Right renal cortex interstitium (tissue), 3 donors: ENCODE data around the gene ME2. TPM values are rescaled to one million over a fixed set of nuclear protein-coding genes. Genes with fewer than 3 reads are reported as not detected.
"Not testable (repeated sequence)": the region's sequence is repeated elsewhere in the genome, so short reads cannot be mapped to it uniquely, and the experiment has no call there.

Source experiments
- DNase-seq, 3 donors: peaks; one replicate each; pipeline ENCODE4 v3.0.0-alpha.2; 2013; ENCODE audit warnings: low read depth in 3 of 3, low spot score in 2 of 3
- polyA plus RNA-seq, 3 donors: library from polyadenylated mRNA; unstranded; fragments of 120-200 nt; gene quantifications; one replicate each; pipeline ENCODE4 v1.2.1, GENCODE V29; 2013; ENCODE audit not compliant: insufficient read length in 3 of 3

ME2 gene
- polyA plus RNA-seq, 3 donors, result 32.4 to 36.5 (median 35.8) TPM

- no peak for DNase-seq
Measured at GRCh38 chr18:50969448-50969847, 90.5 kb downstream of the ME2 start.

GRCh38 chr18:50970006-50970405 lies 91.1 kb downstream of the ME2 start:
- no peak for DNase-seq

GRCh38 chr18:50972404-50972803 lies 93.5 kb downstream of the ME2 start:
- DNase-seq, result not testable (repeated sequence)

- no peak for DNase-seq
Measured at GRCh38 chr18:50973367-50974126, 94.6 kb downstream of the ME2 start.

GRCh38 chr18:50977037-50977760 lies 98.3 kb downstream of the ME2 start:
- DNase-seq, result no peak

GRCh38 chr18:50981381-50981780 lies 102.5 kb downstream of the ME2 start:
- no peak for DNase-seq

- DNase-seq, result no peak
Measured at GRCh38 chr18:50982086-50982801, 103.3 kb downstream of the ME2 start.

- DNase-seq, result no peak
Measured at GRCh38 chr18:50982802-50983179, 103.9 kb downstream of the ME2 start.

GRCh38 chr18:50986360-50987087 lies 107.6 kb downstream of the ME2 start:
- no peak for DNase-seq

- no peak for DNase-seq
Measured at GRCh38 chr18:50987261-50987660, 108.3 kb downstream of the ME2 start.

- no peak for DNase-seq
Measured at GRCh38 chr18:50989711-50990110, 110.8 kb downstream of the ME2 start.

GRCh38 chr18:50992351-50992762 lies 113.4 kb downstream of the ME2 start:
- no peak for DNase-seq

- no peak for DNase-seq
Measured at GRCh38 chr18:50994031-50994430, 115.1 kb downstream of the ME2 start.

GRCh38 chr18:51003174-51003573 lies 124.3 kb downstream of the ME2 start:
- not testable (repeated sequence) for DNase-seq

Other genes starting within 250 kb of the ME2 start
- gene MRO, start 59.1 kb upstream of the ME2 start, polyA plus RNA-seq, result 1 to 10 TPM; 3.0 to 3.7 (median 3.0) TPM
- 10 to 100 TPM; 16.3 to 18.9 (median 17.9) TPM for gene ELAC1, start 88.9 kb downstream of the ME2 start, polyA plus RNA-seq
- 100 to 1,000 TPM; 173 to 182 (median 175) TPM for gene SMAD4, start 151.1 kb downstream of the ME2 start, polyA plus RNA-seq